CD4-positive, alpha-beta T cell treated with Interleukin-4 for 4 hours (primary cell): ENCODE results near the gene SLC25A30.

ENCODE experiments used
- DNase-seq: peaks from one replicate; pipeline ENCODE4 v3.0.0-alpha.2; 2020

The SLC25A30 gene

DNA sequence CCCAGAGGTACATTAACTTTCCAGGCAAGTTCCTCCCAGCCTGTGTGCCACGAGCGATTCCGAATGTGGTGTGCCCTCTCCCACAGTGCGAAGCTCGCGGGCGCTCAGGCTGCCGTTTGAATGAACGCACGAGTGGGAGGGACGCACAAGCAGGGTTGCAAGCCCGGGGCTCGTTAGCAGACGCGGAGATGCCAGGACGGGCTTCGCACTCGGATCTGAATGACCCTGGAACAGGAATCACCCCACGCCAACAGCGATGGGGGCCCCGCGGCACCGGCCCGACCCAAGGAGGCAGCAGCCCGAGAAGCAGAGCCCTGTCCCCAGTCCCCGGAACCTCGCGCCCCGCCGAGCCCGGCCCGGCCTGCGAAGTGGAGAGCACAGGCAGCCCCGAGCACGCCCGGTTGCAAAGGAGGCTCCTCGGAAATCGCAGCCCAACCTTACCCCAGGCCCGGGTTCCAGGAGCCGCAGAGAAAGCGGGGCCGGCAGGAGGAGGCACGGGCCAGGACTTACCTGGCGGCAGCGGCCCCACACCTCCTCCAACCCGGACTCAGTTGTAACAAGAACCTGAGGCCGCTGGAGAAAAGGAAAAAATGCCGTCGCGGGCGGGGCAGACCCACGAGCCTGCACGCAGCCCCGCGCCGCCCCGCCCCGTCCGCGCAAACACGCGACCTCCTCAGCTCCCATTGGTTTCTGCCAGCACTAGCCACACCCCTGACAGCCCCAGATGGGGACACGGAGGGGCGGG lies at the start of gene SLC25A30:
SLC25A30 (minus strand) TSS at position 584 of the 745 bp plus-strand sequence. CDS start 6,948 bp downstream, outside the sequence.
- peak; percentile 90 for DNase-seq

DNA sequence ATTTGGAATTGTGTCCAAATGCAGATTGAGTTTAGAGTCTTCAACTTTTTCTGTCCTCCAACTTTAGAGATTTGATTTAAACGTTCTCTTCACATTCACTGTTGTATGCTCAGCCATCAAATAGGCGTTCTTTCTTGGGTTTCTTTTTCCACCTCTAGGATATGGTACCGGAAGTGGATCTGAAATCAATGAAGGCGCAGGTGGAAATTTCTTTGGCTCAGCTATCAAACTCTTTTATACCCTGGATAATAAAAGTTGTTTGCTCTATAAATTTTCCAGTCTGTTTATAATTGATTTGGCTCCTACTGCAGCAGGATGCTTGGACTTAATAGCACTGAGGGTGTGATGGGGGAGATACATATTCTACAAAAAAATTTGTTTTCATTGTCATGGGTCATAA lies 48.2 kb upstream of the SLC25A30 start:
- DNase-seq: no peak

GRCh38 chr13:45464687-45465453 lies 46.7 kb upstream of the SLC25A30 start, which contains the start of gene COG3:
COG3 (plus strand) TSS chr13:45464939; CDS start chr13:45465037, 98 bp downstream.
- peak; percentile 97 for DNase-seq

GRCh38 chr13:45464141-45464686 lies 46.0 kb upstream of the SLC25A30 start:
- no peak for DNase-seq

- no peak for DNase-seq
Measured at GRCh38 chr13:45456196-45456972, 38.2 kb upstream of the SLC25A30 start.

GRCh38 chr13:45454204-45454603 lies 36.0 kb upstream of the SLC25A30 start:
- DNase-seq: no peak

DNA sequence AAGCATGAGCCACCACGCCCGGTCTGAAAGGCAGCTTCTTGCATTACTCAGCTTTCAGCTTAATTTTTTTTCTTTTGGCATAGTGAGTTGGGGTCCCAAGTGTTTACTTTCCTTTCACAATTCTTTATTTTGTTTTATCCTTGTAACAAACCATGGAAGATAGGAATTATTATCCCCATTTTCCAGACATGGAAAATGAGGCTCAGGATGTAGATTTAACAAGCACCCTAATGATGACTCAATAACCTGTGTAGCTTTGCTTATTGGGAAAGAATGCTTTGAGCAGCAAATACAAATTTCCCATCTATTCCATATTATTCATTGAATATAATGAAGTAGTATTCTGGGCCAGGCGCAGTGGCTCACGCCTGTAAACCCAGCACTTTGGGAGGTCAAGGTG lies 33.1 kb upstream of the SLC25A30 start:
- DNase-seq: no peak

DNA sequence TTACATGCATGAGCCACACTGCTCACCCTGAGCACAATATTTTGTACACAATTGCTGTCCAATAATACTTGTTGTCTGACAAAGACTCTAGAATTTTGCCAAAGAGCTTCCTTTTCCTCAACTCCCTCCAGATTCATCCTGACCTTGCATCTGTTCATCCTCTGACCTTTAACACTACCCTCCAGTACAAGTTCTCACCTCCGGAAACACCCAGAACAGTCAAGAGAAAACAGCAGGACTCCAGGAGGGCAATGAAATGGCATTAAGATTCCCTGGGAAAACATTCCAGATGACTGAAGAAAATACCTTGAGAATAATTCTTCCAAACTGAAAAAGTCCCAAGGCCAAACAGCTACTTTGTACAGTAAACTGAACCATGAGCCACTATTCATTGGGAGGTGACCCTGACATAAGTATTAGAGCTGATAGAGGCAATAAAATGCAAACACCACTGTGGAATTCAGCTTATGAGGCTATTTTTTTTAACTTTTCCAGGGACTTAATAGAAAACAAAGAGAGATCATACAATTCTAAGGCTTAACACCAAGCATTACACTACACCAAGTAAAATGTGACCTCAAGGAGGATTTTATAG lies 30.9 kb upstream of the SLC25A30 start:
- DNase-seq: no peak

DNA sequence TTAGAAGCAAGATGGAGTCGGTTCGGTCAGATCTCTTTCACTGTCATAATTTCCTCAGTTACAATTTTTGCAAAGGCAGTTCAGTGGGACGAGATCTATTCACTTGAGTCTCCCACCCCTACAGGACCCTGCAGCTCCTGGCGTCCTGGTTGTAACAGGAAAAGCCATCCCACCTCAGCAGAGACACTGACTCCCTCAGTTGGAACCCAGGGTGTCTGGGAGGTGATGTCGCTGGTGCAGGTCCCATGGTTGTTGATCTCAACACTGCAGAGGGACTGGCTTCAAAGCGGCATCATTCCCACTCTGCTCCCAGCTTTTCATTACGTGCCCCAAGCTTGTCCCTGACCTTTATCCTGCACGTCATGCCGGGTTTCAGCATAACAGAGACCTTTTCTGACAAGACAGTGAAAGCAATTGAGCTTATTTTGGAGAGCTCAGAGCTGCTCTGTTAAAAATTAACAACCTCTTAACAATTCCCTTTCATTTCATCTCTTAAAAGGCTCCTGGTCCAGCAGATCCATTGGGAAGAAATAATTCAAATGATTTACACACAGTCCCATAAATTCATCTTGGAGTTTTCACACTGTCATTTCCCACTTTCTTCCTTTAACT lies 29.0 kb upstream of the SLC25A30 start:
- no peak for DNase-seq

- no peak for DNase-seq
Measured at GRCh38 chr13:45446181-45446580, 28.0 kb upstream of the SLC25A30 start.

GRCh38 chr13:45445053-45445452 lies 26.9 kb upstream of the SLC25A30 start:
- DNase-seq: no peak

GRCh38 chr13:45441633-45442032 lies 23.5 kb upstream of the SLC25A30 start:
- DNase-seq: peak; percentile 24

DNA sequence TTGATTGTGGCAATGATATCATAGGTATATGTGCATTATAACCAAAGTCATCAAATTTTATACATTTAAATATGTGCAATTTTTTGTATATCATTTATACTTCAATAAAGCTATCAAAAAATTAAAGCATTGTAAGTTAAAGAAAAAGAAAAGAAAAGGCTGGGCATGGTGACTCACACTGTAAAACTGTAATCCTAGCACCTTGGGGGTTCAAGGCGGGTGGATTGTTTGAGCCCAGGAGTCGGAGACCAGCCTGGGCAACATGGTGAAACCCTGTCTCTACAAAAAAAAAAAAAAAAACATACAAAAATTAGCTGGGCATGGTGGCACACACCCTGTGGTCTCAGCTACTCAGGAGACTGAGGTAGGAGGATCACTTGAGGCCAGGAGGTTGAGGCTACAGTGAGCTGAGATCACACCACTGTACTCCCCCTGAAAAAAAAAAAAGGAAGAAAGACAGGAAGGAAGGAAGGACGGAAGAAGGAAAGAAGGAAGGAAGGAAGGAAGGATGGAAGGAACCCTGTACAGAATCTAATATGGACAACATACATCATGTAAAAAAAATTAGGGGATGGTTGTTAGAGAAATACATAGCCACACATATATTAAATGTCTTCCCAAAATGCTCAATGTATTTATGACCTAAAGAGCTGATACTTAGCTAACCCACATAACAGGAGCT lies 21.7 kb upstream of the SLC25A30 start:
- no peak for DNase-seq

DNA sequence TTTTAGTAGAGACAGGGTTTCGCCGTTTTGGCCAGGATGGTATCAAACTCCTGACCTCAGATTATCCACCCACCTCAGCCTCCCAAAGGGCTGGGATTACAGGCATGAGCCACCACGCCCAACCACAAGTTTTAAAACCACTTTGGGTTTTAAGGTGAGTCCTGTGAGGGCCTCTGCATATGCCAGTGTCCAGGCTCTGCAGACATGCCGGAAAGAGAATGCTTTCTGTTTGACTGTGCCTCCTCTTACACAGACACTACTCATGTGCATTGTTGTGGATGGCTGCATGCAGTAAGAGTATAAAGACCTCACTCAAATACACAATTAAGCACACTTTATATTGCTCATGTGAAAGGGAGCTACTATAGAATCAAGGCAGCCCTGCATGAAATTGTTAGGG lies 20.8 kb upstream of the SLC25A30 start:
- no peak for DNase-seq

DNA sequence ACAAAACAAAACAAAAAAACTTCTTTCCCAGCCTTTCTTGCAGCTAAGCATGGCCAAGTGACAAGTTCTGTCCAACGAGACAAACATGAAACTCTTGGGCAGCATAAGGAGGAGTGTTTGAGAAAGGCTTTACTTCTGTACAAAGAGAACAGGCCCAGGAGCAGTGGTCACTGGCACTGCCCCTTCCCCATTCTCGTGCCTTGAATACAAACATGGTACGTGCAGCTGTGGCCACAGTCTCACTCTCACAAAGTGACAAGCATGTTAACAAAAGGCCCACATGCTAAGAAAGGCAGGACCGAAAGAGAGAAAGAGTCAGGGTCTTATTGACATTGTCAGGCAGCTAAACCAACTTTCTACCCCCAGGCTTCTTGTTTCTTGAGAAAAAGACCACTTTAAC lies 19.8 kb upstream of the SLC25A30 start:
- DNase-seq: no peak

DNA sequence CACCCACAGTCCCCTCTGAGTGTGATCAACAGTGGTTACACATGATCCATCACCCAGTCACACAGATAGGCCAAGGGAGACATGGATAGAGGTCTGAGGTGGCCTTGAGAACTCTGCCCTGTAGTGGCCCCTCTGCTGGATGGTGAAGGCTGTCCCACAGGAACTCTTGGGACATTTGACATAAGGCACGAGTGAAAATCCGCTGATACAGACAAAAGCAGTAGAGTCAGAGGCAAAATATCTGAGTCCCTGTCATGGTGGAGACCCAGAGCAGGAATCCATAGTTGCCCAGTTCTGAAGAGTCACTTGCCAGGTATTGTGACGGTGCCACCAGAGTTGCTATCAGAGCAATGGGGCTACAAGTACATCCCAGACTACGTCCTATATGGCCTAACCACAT lies 18.8 kb upstream of the SLC25A30 start:
- no peak for DNase-seq

DNA sequence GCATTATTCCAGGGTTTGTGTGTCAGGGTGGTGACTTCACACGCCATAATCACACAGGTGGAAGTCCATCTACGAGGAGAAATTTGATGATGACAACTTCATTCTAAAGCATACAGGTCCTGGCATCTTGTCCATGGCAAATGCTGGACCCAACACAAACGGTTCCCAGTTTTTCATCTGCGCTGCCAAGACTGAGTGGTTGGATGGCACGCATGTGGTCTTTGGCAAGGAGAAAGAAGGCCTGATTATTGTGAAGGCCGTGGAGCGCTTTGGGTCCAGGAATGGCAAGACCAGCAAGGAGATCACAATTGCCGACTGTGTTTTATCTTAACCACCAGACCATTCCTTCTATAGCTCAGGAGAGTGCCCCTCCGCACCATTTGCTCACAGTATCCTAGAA lies 18.2 kb upstream of the SLC25A30 start:
- no peak for DNase-seq

DNA sequence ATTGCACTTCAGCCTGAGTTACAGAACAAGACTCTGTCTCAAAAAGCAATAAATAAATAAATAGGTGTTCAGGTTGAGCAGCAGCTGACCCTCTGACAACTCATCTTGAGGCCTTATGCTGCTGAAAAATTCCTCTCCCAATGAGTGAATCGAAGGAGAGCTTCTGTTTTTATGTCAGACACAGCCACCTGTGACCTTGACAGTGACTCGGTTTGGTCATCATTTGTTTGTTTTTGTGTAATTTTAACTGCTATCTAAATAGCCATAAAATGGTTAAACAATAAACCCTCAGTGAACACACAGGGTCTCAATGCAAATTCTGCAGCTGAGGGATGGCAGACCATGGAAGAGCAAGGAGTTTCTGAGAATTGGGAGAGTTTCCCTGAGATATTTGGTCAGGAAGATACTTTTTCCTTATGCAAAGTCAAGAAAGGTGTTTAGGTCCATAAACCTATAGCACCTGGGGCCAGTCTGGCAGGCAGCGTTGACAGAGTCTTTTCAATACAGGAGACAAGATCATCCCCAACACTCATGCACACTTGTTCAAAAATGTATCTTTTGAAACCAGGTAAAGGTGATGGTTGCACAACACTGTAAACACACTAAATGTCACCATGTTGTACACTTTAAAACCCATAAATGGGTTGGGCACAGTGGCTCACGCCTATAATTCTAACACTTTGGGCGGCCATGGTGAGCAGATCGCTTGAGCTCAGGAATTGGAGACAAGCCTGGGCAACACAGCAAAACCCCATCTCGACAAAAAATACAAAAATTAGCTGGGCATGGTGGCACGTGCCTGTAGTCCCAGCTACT lies 16.6 kb upstream of the SLC25A30 start:
- no peak for DNase-seq

DNA sequence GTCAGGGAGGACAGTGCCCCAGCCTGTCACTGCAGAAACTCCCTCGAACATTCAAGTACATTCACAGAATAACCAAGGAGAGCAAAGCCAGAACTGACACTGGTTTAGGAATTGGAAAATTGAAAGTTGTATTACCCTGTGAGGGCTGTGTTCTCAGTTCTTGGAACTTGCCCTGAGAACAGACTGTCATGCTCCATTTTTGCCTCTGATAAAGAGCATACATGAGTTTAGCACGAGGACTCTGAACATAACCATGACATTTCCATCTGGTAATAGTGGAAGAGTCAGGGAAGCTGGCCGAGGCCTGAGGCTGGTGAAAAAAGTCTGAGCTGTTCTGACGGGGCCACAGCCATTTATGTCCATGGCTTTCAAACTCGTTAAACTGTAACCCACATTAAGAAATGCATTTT lies 15.2 kb upstream of the SLC25A30 start:
- DNase-seq: no peak

DNA sequence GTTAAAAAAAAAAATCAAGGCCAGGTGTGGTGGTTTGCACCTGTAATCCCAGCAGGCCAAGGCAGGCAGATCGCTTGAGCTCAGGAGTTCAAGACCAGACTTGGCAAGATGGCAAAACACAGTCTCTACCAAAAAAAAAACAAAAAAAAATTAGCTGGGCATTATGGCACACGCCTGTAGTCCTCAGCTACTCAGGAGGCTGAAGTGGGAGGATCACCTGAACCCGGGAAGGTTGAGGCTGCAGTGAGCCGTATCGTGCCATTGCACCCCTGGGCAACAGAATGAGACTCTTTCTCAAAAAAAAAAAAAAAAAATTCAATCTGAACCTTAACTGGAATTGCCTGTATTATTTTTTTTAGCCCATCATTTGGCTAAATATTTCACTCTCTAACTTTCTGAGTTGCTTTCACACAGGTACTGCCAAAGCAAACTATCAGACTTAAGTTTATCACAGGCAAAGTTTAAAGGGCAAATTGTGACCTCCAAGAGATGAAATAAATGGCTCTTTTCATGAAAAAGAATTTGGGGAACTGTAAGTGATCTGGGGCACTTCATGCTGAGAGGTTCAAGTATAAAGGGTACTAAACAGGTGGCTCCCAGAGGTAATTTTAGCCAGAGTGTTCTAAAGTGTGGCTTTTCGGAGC lies 14.7 kb upstream of the SLC25A30 start:
- no peak for DNase-seq
